SH-SY5Y (cell line): ENCODE data around the gene SGSM2.

ENCODE experiments used
- GATA2 ChIP-seq: IDR thresholded peaks from 2 replicates; pipeline ENCODE4 v1.6.1; 2011; ENCODE audit warnings: mild to moderate bottlenecking, low read depth, low read length
- GATA3 ChIP-seq: IDR thresholded peaks from 2 replicates; pipeline ENCODE4 v1.6.1; 2011; ENCODE audit warnings: low read depth, mild to moderate bottlenecking, low read length, moderate library complexity

SGSM2 gene, protein sequence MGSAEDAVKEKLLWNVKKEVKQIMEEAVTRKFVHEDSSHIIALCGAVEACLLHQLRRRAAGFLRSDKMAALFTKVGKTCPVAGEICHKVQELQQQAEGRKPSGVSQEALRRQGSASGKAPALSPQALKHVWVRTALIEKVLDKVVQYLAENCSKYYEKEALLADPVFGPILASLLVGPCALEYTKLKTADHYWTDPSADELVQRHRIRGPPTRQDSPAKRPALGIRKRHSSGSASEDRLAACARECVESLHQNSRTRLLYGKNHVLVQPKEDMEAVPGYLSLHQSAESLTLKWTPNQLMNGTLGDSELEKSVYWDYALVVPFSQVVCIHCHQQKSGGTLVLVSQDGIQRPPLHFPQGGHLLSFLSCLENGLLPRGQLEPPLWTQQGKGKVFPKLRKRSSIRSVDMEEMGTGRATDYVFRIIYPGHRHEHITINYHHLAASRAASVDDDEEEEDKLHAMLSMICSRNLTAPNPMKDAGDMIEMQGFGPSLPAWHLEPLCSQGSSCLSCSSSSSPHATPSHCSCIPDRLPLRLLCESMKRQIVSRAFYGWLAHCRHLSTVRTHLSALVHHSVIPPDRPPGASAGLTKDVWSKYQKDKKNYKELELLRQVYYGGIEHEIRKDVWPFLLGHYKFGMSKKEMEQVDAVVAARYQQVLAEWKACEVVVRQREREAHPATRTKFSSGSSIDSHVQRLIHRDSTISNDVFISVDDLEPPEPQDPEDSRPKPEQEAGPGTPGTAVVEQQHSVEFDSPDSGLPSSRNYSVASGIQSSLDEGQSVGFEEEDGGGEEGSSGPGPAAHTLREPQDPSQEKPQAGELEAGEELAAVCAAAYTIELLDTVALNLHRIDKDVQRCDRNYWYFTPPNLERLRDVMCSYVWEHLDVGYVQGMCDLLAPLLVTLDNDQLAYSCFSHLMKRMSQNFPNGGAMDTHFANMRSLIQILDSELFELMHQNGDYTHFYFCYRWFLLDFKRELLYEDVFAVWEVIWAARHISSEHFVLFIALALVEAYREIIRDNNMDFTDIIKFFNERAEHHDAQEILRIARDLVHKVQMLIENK

DNA sequence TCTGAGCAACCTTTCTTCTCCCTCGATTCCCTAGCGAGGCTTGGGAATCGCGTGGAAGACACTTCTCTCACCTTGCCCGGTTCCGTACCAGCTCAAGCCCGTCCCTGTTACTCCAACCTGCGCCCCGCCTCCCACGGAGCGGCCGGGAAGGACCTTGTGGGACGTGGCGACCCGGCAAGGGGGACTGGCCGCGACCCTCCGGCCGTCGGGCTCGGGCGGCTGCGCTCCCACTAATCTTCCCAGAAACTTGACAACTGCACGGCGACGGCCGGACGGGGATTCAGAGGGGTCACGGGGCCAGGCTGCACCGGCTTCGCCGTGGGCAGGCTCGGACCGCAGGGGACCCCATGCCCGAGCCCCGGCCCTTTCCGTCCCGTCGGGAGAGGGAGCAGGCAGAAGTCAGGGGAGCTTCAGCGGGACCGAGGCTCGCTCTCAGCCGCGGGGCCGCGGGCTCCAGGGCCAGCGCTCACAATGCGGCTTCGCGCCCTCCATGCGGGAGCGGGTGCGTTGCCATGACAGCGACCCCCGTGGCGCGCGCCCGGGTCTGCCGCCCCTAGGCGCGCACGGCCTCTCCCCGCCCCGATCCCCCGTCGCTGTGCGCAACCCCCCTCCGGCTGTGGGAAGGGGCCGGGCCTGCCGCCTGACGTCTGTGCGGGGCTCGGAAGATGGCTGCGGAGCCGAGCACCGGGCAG, at the start of gene SGSM2:
SGSM2 (plus strand) TSS at position 650 of the 692 bp plus-strand sequence. CDS start 188 bp downstream, outside the sequence.
- TF ChIP-seq GATA3 = no peak
- no peak for TF ChIP-seq GATA2

DNA sequence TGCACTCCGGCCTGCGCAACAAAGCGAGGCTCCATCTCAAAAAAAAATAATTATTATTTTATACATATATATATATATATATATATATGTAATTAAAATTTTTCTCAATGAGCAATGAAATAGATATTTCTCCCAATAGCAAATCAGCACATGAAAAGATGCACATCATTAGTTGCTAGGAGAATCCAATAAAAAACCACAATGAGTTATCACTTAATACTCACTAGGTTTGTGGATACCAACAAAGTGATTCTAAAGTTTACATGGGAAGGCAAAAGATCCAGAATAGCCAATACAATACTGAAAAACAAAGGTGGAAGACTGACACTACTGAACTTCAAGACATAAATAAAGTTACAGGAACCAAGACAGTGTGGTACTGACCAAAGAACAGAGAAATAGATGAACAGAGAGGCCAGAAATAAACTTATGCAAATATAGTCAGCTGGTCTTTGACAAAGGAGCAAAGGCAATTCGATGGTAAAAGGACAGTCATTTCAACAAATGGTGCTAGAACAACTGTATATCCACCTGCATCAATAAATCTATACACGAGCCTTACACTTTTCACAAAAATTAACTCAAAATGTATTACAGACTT, 47.3 kb upstream of the SGSM2 start:
- TF ChIP-seq GATA3 (no peak), GATA2 (no peak)

DNA sequence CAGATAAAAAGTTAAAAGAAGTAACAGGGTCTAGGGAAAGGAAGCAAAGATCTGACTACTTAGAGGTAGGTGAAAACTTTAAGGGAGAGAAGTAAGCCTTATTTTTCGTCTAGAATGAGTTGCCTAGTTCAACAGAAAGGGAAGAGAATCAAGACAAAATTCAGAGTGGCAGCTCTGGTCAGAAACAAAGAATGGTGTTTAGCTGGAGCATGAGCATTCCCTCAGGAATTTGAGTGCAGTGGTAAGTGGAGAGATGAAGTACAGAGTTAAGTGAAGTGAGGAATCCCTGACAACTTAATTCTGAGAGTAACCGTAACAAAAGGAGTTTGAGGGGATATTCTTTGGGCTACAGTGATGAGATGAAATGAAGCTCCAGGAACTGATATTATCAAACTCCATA, 45.2 kb upstream of the SGSM2 start:
- no peak for TF ChIP-seq GATA2
- no peak for TF ChIP-seq GATA3

GRCh38 chr17:2295575-2295974, 41.7 kb upstream of the SGSM2 start:
- TF ChIP-seq GATA2 = no peak
- TF ChIP-seq GATA3 = no peak

GRCh38 chr17:2297023-2297422, 40.3 kb upstream of the SGSM2 start:
- TF ChIP-seq GATA3 (no peak), GATA2 (no peak)

DNA sequence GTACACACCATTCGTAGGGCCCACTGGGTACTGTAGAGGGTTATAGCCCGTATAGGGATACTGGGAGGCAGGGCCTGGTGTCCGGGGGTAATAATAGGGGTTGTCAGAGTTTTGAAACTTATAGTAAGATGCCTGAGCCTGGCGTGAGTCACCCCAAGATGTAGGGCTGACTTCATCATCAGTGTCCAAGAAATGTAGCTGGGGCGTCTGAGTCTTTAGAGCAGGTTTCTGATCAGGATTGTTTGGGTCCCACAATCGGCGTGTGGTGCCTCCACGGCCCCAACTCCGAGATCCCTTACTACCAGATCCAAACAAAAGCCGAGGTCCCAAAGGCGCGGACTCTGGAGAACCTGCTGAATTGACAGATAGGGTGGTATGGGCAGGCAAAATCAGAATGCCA, 38.2 kb upstream of the SGSM2 start:
- TF ChIP-seq GATA2 (no peak), GATA3 (no peak)

- TF ChIP-seq GATA2 (no peak), GATA3 (no peak)
Observed at GRCh38 chr17:2299756-2300155, 37.5 kb upstream of the SGSM2 start.

GRCh38 chr17:2302778-2303203, 34.5 kb upstream of the SGSM2 start:
- TF ChIP-seq GATA3 = no peak
- TF ChIP-seq GATA2 = no peak

- TF ChIP-seq GATA2 (no peak), GATA3 (no peak)
Observed at GRCh38 chr17:2303204-2304188, 33.8 kb upstream of the SGSM2 start, which contains the start of the genes SMG6 and SRR. SMG6 (minus strand) TSS chr17:2303785; CDS start chr17:2303720, 65 bp downstream. SRR (plus strand) TSS chr17:2303950; CDS start chr17:2315561, 11,611 bp downstream.

DNA sequence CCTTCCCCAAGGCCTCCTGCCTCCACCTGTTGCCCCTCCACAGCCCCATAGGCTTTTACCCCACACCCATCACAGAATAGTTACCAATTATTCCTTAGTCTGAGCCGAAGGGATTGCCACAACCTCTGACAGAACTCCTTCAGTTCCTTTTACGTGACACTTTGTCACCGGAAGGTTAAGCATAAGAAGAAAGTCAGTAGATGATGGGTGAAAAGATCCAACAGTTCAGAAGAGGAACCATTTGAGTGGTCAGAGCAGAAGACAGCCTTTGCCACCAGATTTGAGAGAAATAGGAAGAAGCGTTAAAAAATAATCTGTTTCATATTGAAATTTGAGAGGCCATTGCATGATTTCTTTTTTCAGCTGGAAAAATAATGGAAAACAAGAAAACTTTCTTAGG, 32.4 kb upstream of the SGSM2 start:
- no peak for TF ChIP-seq GATA3
- no peak for TF ChIP-seq GATA2

DNA sequence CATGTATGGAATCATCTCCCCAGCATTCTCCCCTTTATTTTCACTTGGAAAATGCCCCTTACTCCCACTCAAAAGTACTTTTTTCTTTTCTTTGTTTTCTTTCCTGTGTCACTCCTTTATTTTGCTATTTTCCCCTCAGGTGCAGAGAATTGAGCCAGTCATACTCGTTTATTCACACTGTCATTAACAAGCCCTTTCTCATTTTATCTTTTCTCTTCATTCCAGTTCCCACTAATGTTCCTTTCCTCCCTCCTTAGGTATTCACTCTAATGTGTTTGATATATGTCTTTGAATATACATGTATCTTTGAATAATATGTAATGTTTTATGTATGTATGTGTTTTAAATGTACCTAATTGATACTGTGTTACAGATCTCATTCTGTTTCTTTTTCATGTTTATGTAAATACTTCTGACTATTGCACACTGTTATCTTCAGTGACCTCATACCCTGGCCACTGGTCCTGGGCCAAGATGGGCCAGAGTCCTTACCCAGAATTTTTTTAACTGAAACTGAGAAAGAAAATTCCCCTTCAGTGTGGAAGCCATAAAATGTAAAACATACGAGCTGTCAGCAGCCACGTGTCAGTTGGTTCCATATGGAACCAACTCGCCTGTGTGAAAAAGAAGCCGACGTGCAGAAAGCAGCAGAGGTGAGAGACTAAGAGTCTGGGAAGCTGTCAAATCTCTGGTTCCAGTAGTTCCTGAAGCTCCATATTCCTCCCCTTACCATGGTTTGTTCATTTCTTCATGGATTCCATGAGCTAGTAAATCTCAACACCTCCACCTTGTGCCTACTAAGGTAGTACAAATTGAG, 27.8 kb upstream of the SGSM2 start:
- TF ChIP-seq GATA3 = no peak
- no peak for TF ChIP-seq GATA2

GRCh38 chr17:2312736-2313135, 24.6 kb upstream of the SGSM2 start:
- TF ChIP-seq GATA2 (no peak), GATA3 (no peak)
